ENCODE data around the gene VSTM4.

VSTM4 gene

GRCh38 chr10:49053998-49054692, 61.2 kb downstream of the VSTM4 start:
- TF ChIP-seq POLR2A (IDR thresholded peaks at IDR 0.05; ENCODE audit: low read length) (no peak), GATA1 (IDR thresholded peaks at IDR 0.05; ENCODE audit: low read depth, low read length) (no peak)
- no peak for DNase-seq

GRCh38 chr10:49053053-49053997, 62.0 kb downstream of the VSTM4 start:
- DNase-seq: no peak
- no peak for TF ChIP-seq POLR2A (IDR thresholded peaks at IDR 0.05; ENCODE audit: low read length)
- TF ChIP-seq GATA1 (IDR thresholded peaks at IDR 0.05; ENCODE audit: low read depth, low read length): no peak

- no peak for TF ChIP-seq POLR2A (IDR thresholded peaks at IDR 0.05; ENCODE audit: low read length)
- no peak for TF ChIP-seq GATA1 (IDR thresholded peaks at IDR 0.05; ENCODE audit: low read depth, low read length)
- DNase-seq: no peak
Observed at GRCh38 chr10:49052069-49052468, 63.3 kb downstream of the VSTM4 start.

- no peak for TF ChIP-seq POLR2A (IDR thresholded peaks at IDR 0.05; ENCODE audit: low read length)
- no peak for TF ChIP-seq GATA1 (IDR thresholded peaks at IDR 0.05; ENCODE audit: low read depth, low read length)
- DNase-seq: no peak
Observed at GRCh38 chr10:49050906-49051305, 64.4 kb downstream of the VSTM4 start.

GRCh38 chr10:49050366-49050765, 65.0 kb downstream of the VSTM4 start:
- DNase-seq: no peak
- TF ChIP-seq GATA1 (IDR thresholded peaks at IDR 0.05; ENCODE audit: low read depth, low read length): no peak
- no peak for TF ChIP-seq POLR2A (IDR thresholded peaks at IDR 0.05; ENCODE audit: low read length)

GRCh38 chr10:49049660-49050059, 65.7 kb downstream of the VSTM4 start:
- TF ChIP-seq POLR2A (IDR thresholded peaks at IDR 0.05; ENCODE audit: low read length) (no peak), GATA1 (IDR thresholded peaks at IDR 0.05; ENCODE audit: low read depth, low read length) (no peak)
- DNase-seq: no peak

GRCh38 chr10:49047128-49047639, 68.1 kb downstream of the VSTM4 start:
- TF ChIP-seq POLR2A (IDR thresholded peaks at IDR 0.05; ENCODE audit: low read length) (no peak), GATA1 (IDR thresholded peaks at IDR 0.05; ENCODE audit: low read depth, low read length) (no peak)
- no peak for DNase-seq

- TF ChIP-seq POLR2A (IDR thresholded peaks at IDR 0.05; ENCODE audit: low read length) (no peak), GATA1 (IDR thresholded peaks at IDR 0.05; ENCODE audit: low read depth, low read length) (no peak)
- DNase-seq: no peak
Observed at GRCh38 chr10:49044293-49045193, 70.8 kb downstream of the VSTM4 start.

- TF ChIP-seq GATA1 (IDR thresholded peaks at IDR 0.05; ENCODE audit: low read depth, low read length): no peak
- TF ChIP-seq POLR2A (IDR thresholded peaks at IDR 0.05; ENCODE audit: low read length): no peak
Observed at GRCh38 chr10:49040601-49041000, 74.7 kb downstream of the VSTM4 start.

GRCh38 chr10:49039409-49039808, 75.9 kb downstream of the VSTM4 start:
- DNase-seq: no peak
- TF ChIP-seq GATA1 (IDR thresholded peaks at IDR 0.05; ENCODE audit: low read depth, low read length): no peak
- TF ChIP-seq POLR2A (IDR thresholded peaks at IDR 0.05; ENCODE audit: low read length): no peak

More at GRCh38 chr10:49040601-49041000, 74.7 kb downstream of the VSTM4 start:
- no peak for DNase-seq

- TF ChIP-seq GATA1 (IDR thresholded peaks at IDR 0.05; ENCODE audit: low read depth, low read length) (no peak), POLR2A (IDR thresholded peaks at IDR 0.05; ENCODE audit: low read length) (no peak)
- DNase-seq: no peak
Observed at GRCh38 chr10:49038711-49039110, 76.6 kb downstream of the VSTM4 start.

GRCh38 chr10:49037187-49037586, 78.1 kb downstream of the VSTM4 start:
- DNase-seq: no peak
- no peak for TF ChIP-seq POLR2A (IDR thresholded peaks at IDR 0.05; ENCODE audit: low read length)

GRCh38 chr10:49036638-49037037, 78.7 kb downstream of the VSTM4 start:
- TF ChIP-seq POLR2A (IDR thresholded peaks at IDR 0.05; ENCODE audit: low read length) (no peak), GATA1 (IDR thresholded peaks at IDR 0.05; ENCODE audit: low read depth, low read length) (no peak)
- DNase-seq: no peak

Measured in erythroblast (primary cell).